GM23248 (cell line): ENCODE data around the gene RSAD2.

Experiments used
- EZH2 ChIP-seq: fragments of 200-600 bp; sonication (generic); IDR thresholded peaks from 2 replicates; pipeline ENCODE4 v1.6.1; 2018; ENCODE audit warnings: antibody characterized with exemption, mild to moderate bottlenecking; ENCODE audit not compliant: insufficient read depth, poor library complexity, severe bottlenecking
- EZH2phosphoT487 ChIP-seq: fragments of 200-600 bp; sonication (generic); IDR thresholded peaks from 2 replicates; pipeline ENCODE4 v1.6.1; 2018; ENCODE audit warnings: antibody characterized with exemption, moderate library complexity, mild to moderate bottlenecking, low read depth; ENCODE audit not compliant: insufficient read depth

GRCh38 chr2:6927753-6928152 is 50.2 kb downstream of the RSAD2 start:
- TF ChIP-seq EZH2phosphoT487 (no peak), EZH2 (no peak)
